HG02623 (cell line): ENCODE measurements around the gene COL6A3.

Source experiments
- ATAC-seq: cut with Tn5 transposase; IDR thresholded peaks from one replicate; pipeline ENCODE4 v1.9.1; 2021; ENCODE audit warnings: moderate library complexity; ENCODE audit not compliant: unreplicated experiment

Gene COL6A3

DNA sequence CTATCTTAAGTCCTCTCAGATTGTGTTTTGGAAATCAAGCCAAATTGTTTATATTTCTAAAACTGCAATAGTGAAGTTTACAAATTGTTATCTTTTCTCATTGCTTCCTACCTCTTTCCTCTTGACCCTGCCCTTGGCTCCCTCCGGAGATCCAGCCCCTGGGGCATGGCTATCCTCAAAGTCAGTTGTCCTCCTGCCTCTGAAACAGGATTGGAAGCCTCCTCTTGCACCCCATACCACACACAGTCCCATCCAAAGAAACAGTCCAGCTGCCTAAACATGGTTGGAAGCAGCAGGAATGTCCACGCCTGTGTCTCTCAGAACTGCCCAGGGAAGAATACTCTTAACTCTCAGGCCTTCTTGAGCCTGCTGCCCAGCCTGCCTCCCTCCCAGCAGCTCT is 30.1 kb upstream of the COL6A3 start:
- ATAC-seq, result no peak

DNA sequence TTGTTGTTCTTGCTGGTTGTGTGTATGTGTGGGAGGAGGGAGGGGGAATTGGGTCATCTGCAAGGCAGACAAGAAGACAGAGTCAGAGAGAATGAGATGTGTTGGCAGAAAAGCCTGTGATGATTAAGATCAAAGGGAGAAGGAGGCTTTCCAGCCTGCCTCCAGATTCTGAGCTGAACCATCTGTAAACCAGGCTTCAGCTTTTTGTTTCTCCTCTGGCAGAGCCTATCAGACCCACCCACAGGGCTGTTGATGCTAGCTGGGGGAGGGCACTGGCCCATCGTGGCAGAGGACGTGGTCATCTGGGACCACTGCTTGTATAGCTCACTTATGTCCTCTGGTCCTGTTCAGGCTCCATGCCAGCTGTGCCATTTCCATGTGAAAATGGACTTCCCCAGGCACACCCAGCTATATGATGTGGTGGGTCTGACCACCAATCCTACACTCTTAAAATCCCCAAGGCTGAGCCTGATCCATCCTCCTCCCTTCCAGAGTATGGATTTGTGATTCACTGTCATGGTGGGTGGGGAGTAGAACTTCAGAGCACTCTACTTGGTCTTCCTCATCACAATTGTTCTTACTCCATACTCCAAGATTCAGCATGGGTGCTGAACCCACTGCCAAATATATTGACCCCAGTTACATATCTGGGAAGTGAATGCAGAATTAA is 27.8 kb upstream of the COL6A3 start:
- no peak for ATAC-seq

DNA sequence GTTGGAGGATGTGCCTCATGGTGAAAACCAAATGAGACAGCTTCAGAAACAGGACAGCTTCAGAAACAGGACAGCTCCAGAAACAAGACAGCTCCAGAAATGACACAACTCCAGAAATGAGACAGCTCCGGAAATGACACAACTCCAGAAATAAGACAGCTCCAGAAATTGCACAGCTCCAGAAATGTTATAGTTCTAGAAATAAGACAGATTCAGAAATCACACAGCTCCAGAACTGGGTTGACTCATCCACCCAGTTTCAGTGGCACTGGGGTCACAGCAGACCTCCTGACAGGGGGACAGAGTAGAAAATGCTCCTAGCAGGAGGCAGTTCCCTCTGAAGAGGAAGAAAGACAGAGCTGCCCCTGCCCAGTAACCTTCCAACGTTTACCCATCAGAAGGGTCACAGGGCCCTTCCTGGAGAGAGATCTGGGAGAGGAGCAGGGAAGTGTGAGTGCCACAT is 26.9 kb upstream of the COL6A3 start:
- ATAC-seq, result no peak

DNA sequence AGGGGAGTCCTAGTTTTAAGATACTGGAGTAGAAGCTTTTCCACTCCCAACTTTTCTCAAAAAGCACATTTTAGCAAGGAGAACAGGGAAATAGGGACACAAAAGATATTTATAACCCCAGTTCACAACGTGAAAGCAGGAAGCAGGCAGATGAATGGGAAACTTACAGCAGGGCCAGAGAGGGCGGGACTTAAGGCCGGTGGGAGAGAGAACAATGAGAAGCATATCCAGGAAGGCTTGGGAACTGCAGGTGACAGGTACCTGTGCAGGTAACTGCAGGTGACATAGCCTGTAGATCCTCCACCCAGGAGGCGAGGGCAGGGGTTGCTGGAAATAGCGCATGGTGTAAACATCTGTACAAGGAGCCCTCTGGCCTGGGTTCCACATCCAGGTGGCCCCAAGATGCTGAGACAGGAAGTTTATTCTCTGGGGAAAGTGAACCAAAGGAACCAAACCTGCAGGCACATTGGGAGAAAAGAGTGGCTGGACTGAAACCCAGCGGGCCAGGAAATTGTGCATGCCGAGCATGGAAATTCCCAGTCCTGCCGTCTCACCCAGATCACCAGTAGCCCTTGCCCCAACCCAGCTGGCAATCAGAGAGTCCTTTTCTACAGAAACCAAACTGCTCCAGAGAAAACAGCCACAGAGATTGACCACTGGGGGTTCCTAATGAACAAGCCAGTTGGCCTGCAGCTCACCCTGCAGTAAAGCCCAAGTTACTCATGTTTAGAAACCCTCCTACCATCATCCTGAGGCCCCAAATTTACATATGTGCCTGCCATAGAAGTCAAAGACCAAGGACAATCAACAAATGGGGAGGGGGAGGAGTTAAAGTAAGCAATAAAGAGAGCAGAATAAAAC is 24.3 kb upstream of the COL6A3 start:
- ATAC-seq, result no peak

DNA sequence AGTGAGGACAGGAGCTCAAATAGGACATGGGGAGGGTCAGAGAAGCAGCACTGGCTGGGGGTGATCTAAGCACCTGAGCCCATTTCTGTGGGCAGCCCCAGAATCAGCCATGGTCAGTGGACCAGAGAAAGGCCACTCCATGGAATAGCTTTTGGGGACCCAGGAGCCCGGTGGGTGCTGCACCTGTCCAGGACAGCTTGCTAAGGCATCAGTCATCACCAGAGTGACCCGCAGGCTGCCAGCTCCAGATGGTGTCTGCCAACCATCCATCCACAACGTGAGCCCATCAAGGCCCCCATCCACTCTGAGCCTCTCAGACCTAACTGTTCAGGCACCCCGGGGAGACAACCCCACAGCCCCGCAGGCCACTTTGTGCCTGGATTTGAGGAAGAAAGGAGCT is 23.6 kb upstream of the COL6A3 start:
- ATAC-seq, result no peak

DNA sequence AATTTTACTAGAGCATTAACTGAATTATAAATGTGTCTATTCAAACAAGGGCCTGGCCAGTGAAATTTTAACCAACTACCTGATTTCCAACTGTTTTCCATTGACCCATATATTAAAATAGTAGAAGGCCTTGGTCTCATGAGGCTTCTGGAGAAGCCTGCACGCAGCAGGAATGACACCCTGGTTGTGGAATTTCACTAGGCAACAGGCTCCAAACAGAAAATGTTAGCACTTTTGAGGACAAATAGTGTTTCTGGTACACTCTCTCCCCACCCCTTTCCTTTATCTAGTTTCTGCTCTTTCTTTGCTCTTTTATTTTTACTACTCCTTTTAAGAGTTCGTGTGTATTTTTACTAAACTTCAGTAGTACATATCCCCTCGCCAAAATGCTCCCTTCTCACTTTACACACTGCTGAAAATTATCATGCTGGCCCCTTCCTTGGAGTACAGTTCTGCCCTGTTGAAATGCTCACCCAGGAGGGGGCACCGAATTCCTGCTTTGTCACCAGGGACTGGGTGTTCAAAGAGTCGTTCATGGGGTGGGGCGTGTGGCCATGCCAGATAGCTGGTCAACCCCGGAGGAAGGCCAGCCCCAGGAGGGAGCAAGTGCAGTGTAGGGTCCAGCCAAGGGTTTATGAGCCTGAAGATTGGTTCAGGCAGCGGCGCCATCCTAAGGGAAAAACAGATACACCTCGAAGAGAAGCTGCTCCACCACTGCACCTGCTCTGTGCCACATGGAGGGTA is 22.1 kb upstream of the COL6A3 start:
- no peak for ATAC-seq

DNA sequence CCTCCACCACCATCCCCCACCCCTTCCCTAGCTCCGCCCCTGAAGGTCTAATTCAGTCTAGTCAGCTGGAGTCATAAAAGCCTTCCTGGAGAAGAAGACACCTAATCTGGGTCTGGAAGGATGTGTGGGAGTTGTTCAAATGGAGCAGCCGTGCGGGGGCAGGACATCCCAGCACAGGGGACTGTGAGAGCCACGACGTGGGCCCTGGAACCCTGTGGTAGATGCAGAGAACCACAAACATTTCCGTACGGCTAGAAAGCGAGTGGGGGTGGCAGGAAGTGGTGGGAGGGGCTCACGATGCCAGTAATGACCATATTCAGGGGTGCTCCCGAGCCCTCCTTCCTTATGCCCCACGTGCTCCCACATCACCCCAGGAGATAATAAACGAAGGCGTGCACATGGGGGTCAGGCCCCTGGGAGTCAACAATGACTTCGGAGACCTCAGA is 20.9 kb upstream of the COL6A3 start:
- ATAC-seq, result no peak

DNA sequence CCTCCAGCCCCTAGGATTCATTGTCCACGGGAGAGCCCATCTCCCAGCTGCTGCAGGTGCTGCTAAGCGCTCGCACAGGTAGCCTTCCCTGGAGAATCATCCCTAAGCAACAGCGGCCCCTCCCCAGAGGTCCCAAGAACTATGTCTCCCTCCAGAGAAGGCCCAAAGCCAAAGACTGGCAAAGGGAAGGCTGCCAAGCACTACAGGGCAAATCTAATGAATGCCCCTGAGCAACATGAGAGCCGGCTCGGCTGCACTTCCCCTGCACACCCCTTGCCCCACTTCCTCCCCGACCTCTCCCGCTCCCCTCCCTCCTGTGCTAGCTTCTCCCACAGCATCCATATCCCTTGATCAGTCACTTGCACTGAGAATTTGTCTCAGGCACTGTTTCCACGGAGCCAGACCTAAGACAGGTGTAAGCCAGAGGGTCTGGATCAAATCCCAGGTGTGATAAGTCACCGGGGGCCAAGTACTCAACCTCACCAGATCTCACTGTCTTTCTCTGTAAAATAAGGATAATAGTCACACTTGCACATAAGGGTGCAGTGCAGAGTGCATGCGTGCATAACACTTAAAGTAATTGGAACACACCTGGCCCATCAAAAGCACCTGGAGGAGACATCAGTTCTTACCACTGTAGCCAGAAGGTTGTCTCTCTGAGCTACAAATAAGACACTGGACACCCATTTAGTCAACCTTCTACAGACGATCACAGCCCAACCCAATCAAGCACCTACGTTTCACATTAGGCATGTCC is 20.1 kb upstream of the COL6A3 start:
- ATAC-seq, result no peak

DNA sequence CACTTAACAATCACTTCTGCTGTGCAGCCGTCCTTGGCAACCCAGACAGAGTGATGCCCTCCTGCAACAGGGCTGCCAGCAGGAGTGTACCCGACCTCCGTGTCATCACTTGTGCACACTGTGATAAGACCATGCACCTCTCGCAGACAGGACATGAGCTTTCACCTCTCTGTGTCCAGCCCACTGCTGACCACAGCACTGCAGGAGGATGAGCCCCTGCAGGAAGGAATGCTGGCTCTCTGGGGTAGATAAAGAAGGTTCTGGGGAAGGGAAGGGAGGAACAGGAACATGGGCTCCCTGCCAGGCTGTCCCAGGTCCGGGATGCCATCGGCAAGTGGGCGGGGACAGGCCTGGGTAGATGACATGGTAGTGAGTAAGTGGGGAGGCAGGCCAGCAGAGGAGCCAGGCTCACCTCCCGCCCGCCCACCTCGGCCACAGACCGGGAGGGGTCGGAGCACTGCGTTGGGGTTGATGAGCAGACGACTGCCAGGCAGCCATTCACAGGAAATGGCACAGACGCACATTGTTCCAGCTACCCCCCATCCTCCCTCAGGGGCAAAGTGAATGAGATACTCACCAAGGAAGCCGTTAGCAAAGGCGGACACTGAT is 18.6 kb upstream of the COL6A3 start:
- no peak for ATAC-seq

DNA sequence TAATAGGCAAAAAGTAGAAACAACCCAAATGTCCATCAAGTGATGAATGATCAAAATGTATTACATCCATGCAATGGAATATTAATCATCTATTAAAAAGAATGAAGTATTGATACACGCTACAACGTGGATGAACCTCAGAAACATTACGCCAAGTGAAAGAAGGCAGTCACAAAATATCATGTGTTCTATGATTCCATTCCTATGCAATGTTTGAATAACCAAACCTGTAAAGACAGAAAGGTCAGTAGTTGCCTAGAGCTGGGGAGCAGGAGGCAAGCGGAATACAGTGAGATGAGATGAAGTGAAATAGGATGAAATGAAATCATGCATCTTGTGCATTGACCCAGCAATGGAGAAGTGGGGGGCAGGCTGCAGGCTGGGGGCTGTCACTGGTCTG is 17.9 kb upstream of the COL6A3 start:
- no peak for ATAC-seq

DNA sequence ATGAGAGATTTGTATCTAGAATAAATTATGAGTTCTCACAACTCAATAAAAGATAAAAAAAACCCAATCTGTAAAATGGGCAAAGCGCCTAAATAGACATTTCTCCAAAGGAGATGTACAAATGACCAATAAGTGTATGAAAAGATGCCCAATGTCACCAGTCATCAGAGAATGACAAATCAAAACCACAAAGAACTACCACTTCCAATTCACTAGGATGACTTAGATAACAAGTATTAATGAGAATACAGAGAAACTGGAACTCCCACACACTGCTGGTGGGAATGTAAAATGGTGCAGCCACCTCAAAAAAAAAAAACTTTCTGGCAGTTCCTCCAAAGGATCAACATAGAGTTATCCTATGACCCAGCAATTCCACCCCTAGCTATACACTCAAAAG is 17.4 kb upstream of the COL6A3 start:
- ATAC-seq, result no peak

DNA sequence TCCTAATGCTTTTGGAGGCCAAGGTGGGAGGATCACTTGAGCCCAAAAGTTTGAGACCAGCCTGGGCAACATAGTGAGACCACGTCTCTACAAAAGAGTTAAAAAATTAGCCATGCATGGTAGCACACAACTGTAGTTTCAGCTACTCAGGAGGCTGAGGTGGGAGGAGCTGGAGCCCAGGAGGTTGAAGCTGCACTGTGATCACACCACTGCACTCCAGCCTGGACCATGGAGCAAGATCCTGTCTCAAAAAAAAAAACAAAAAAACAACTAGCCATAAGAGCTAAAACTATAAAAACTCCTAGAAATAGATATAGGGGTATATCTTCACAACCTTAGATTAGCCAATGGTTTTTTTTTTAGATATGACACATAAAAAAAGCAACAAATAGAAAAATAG is 16.9 kb upstream of the COL6A3 start:
- ATAC-seq, result no peak

DNA sequence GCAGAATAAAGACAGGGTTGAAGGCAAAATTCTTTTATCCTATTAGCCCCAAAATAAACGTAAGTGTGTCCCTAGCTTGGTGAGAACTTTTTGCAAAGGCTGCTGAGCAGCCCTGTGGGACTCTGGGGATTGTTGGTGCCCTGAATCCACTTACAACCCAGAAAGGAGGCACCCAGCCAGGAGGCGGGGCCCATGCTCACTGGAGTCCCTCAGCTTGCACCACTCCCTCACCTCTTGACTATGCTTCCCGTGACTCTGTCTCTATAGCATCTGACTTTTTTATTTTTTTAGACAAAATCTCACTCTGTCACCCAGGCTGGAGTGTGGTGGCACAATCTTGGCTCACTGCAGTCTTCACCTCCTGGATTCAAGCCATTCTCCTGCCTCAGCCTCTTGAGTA is 15.8 kb upstream of the COL6A3 start:
- no peak for ATAC-seq

DNA sequence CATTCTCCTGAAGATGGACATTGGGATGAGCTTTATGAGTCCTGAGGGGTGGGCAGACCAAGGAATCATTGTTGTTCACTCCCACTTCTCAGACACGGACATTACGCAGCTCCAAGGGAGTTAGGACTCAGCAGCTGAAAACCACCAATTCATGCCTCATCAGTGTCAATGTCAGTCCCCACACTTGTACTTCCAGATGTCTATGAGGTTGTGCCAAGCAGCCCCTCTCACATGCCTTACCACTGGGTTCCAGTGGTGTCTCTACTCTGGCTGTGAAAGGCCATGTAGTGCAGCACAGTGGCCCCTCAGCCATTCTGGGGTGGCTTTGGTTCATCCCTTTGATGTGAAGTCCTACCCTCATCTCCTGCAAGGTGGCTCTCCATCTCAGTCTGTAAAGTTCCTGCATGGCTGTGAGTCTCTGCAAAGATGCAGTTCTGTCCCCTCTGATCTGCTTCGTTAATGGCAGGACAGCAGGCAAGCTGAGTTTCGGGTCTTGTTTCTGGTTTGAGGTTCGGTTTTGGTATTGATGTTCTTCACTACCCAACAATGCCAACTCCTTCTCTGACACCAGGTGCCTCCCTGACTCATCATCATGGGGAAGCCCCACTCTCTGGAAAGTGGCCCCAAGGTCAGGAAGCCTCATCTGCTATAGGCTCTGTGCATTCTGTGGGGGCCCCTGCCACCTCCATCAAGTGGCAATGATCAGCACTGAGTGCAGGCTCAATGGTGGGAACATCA is 14.0 kb upstream of the COL6A3 start:
- no peak for ATAC-seq

DNA sequence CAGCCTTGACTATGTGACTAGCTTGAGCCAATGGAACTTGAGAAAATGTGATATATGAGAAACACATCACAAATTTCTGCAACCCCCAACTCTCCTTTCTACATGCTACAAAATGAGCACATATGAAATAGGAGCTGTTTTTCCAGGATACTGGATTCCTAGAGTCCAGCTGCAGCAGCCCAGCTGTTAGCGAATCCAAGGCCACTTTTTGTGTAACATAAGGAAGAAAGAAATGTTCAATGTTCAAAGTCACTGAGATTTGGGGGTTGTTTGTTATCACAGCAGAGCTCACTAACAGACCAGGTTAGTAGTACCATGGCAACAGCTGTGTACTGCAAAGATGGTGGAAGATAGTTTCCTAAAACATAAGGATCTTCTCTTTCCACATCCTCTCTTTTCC is 12.6 kb upstream of the COL6A3 start:
- no peak for ATAC-seq

DNA sequence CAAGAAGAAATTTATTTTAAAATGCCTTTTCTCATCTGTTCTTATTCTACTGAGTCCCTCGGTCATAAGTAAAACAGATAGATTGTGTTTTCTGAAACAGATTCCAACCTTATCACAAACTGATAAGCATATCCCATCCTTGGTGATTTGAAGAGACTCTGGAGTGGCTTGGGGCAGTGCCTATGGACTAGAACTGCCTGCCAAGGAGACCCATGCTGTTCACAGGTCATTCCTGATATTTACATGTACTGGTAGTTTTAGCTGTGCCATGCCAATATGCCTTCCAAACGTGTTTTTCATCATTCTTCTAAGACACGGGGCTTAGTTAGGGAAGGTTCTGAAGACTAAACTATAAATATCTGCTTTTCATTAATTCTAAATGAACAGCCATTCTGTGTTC is 11.4 kb upstream of the COL6A3 start:
- ATAC-seq, result no peak

DNA sequence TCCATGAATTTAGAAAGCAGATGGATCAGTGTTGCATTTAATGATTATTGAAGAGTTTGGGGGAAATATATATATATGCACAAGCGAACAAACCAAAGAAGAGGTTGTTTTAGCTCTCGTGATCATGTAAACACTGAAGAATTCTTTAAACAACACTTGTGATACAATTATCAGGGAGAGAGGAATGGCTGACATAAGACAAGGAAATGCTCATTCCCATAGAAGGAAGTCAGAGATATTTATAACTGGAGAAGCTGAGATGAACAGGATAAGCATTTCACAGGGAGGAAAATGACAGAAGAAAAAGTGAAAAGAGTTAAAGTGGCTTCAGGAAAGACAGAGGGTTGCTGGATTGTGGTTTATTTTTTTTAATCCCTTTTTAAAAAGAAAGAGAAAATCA is 10.6 kb upstream of the COL6A3 start:
- no peak for ATAC-seq

DNA sequence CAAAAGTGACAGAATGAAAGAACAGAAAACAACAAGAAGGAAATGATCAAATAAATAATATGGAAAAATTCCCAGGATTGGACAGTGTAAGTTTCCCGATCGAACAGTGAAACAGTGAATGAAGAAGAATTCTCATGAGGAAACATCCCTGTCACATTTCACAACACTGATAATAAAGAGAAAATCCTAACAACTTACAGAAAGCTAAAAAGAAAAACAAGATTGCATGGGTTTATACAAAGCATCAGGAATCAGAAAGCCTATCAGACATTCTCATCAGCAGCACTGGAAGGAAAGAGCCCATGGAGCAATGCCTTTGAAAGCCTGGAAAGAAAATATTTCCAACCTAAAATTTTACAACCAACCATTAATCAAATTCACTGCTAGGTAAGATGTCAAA is 9.9 kb upstream of the COL6A3 start:
- no peak for ATAC-seq

DNA sequence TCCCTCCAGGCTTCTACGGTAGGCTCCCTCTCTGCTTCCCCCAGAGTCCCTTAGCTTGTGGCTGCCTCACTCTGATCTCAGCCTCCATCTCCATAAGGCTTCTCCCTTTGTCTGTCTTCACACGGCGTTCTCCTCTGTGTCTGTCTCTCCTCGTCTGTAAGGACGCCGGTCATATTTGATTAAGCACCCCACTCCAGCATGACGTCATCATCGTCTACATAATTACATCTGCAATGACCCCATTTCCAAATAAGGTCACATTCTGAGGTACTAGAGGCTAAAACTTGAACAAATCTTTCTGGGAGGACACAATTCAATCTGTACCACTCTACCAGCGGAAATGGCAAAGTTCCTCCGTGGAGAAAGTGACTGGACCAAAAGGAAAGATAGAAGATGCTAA is 8.3 kb upstream of the COL6A3 start:
- ATAC-seq, result no peak

DNA sequence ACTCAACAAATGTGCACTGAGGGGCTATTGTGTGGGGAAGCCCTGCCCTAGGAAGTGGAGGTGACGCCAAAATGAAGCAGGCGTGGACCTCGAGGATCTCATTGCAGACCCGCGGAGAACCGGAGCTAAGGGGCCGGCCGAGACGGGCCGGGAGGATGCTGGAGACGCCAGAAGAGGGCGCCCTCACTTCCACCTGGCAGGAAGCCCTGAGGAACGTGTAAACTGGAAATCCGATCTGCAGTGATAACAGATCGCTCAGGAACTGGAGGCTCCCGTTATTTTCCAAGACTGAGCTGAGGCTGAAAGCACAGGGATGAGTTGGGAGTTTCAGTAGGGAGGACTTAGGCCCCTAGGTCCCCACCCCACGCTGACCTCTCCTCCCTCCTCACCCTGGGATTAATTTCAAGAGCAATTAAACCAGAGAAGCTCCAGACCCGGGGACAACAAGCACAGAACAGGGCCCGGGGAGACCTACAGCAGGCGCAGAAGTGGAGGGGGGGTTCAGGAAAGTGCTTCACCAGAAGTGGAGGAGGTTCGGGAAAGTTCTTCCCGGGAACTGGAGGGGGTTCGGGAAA is 7.7 kb upstream of the COL6A3 start:
- ATAC-seq, result no peak
